ENCODE results near the gene PARP2.

PARP2 gene

GRCh38 chr14:20400965-20401593 lies 57.6 kb downstream of the PARP2 start:
- DNase-seq (ENCODE audit: low spot score): no peak

GRCh38 chr14:20403521-20403920 lies 60.1 kb downstream of the PARP2 start:
- DNase-seq (ENCODE audit: low spot score): no peak
